Spleen (tissue), 11 donors: ENCODE measurements around the gene TCF7L1. TPM values are rescaled to one million over a fixed set of nuclear protein-coding genes. Genes with fewer than 3 reads are reported as not detected.

Source experiments
- DNase-seq: peaks from one replicate; pipeline ENCODE4 v3.0.0-alpha.2; 2020
- H3K27ac ChIP-seq, 8 donors: fragments of 200-600 bp; sonication (generic) in 7 of 8; 1 replicate in 4 of 8; 2 replicates in 4 of 8; pipeline versions ENCODE4 v1.5.0 to v1.8.0; 2016 to 2021; ENCODE audit warnings: inconsistent platforms in 4 of 8, mild to moderate bottlenecking in 4 of 8, moderate library complexity in 1 of 8
- H3K27me3 ChIP-seq, 7 donors: fragments of 200-600 bp; sonication (generic) in 6 of 7; replicated peaks in 1 of 7; 1 replicate in 4 of 7; 2 replicates in 3 of 7; pipeline versions ENCODE4 v1.5.0 to v1.8.0; 2016 to 2021; ENCODE audit warnings: inconsistent platforms in 3 of 7, mild to moderate bottlenecking in 1 of 7
- H3K36me3 ChIP-seq, 6 donors: fragments of 200-600 bp; sonication (generic) in 5 of 6; 1 replicate in 4 of 6; 2 replicates in 2 of 6; pipeline versions ENCODE4 v1.5.0 to v1.8.0; 2016 to 2021; ENCODE audit warnings: inconsistent platforms in 2 of 6
- H3K4me1 ChIP-seq, 6 donors: fragments of 200-600 bp; sonication (generic) in 5 of 6; 1 replicate in 3 of 6; 2 replicates in 3 of 6; pipeline versions ENCODE4 v1.5.0 to v1.8.0; 2016 to 2021; ENCODE audit warnings: inconsistent platforms in 3 of 6
- H3K4me3 ChIP-seq, 8 donors: fragments of 200-600 bp; sonication (generic) in 7 of 8; 1 replicate in 4 of 8; 2 replicates in 4 of 8; pipeline versions ENCODE4 v1.5.0 to v1.8.0; 2016 to 2021; ENCODE audit warnings: inconsistent platforms in 4 of 8, mild to moderate bottlenecking in 4 of 8, moderate library complexity in 2 of 8
- H3K9me3 ChIP-seq, 8 donors: fragments of 200-600 bp; sonication (generic) in 7 of 8; 1 replicate in 4 of 8; 2 replicates in 4 of 8; pipeline versions ENCODE4 v1.5.0 to v1.8.0; 2016 to 2021; ENCODE audit warnings: inconsistent platforms in 4 of 8
- POLR2A ChIP-seq, 3 donors: fragments of 450-650 bp; IDR thresholded peaks; one replicate each; pipeline ENCODE4 v1.5.1; 2017; ENCODE audit warnings: antibody characterized with exemption in 3 of 3, mild to moderate bottlenecking in 1 of 3
- POLR2AphosphoS5 ChIP-seq, 3 donors: sonication (generic); formaldehyde crosslinking; IDR thresholded peaks; one replicate each; pipeline ENCODE4 v1.5.1; 2017; ENCODE audit warnings: antibody characterized with exemption in 3 of 3
- WGBS, 5 donors: extraction: QIAGEN DNeasy Blood & Tissue Kit in 3 of 5; methylation state at CpG; one replicate each; pipeline versions ENCODE4 v1.1.5 to v1.1.7; 2013 to 2018; 5-methylcytosine and 5-hydroxymethylcytosine counted together
- intact Hi-C: fragments of 100-400 bp; cut with DNase I; formaldehyde crosslinking; loops from one replicate; pipeline ENCODE4 v1.15.0; 2023; ENCODE audit warnings: low total_unique reads
- polyA plus RNA-seq, 3 donors: library from polyadenylated mRNA; stranded (reverse); fragments of 200-250 nt; gene quantifications; one replicate each; pipeline ENCODE4 v1.2.1, GENCODE V29; 2013
- total RNA-seq, 7 donors: library from RNA; depleted of rRNA in 3 of 7; stranded (reverse); fragments of >200 nt in 3 of 7; fragmentation: NEBNext Ultra II Directional in 4 of 7; extraction: Animal tissue kit (Norgen Biotek cat#: 25700) in 4 of 7; gene quantifications; one replicate each; pipeline versions ENCODE4 v1.1.0 to v1.2.1, GENCODE V29; 2016 to 2021
- TF ChIP-seq, protein P1 (sequence below), 11 experiments: fragments of 200-600 bp in 7 of 11; fragments of 450-650 bp in 4 of 11; sonication (generic) in 4 of 11; IDR thresholded peaks in 8 of 11; conservative IDR thresholded peaks in 3 of 11; 1 replicate in 7 of 11; 2 replicates in 4 of 11; pipeline versions ENCODE4 v1.4.0 to v1.8.0; 2016 to 2021; ENCODE audit warnings: antibody characterized with exemption in 11 of 11, inconsistent platforms in 4 of 11, mild to moderate bottlenecking in 1 of 11
- donor health status: healthy with polysubstance abuse.
- donor health status: DM: no; HTN: no; CAD: no; lungs with moderate emphysema.
- donor health status: DM: no; HTN: no; CAD: no.
- donor health status: Bipolar disorder and iron deficiency.
- donor health status: healthy.
- donor health status: DM: no; HTN: no; CAD: no.
- donor health status: DM: yes; HTN: yes; CAD: no.

Gene TCF7L1
- total and polyA plus RNA-seq, 10 donors, result 2.0 to 15.8 (median 6.4) TPM

DNA sequence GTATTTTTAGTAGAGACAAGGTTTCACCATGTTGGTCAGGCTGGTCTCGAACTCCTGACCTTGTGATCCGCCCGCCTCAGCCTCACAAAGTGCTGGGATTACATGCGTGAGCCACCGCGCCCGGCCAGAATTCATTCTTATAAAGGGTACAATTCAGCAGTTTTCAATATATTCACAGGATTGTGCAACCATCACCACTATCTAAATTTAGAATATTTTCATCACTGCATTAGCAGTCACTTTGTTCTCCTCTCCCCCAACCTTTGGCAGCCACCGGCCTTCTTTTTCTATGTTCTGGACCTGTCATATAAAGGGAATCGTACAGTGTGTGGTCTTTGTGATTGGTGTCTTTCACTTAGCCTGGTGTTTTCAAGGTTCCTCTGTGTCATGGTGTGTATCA is 40.7 kb downstream of the TCF7L1 start:
- no peak overlapping the region for H3K27ac ChIP-seq
- DNase-seq, result no peak

GRCh38 chr2:85174943-85175342 is 41.8 kb downstream of the TCF7L1 start:
- intact Hi-C loops, result no loop called here
- Histone ChIP-seq H3K27me3 (no peaks in the 10 kb centered on the region), H3K4me1 (peaks cover 0 to 23% (median 6%) of the 10 kb centered on the region in 6 donors), H3K36me3 (no peaks in the 10 kb centered on the region), H3K27ac (peak overlapping the region in 2 of 8 donors; percentile 17 to 33), H3K9me3 (peaks cover 0 to 17% (median 9%) of the 10 kb centered on the region in 8 donors), H3K4me3 (no peak overlapping the region)
- DNase-seq, result no peak
- WGBS, 5 donors, result 85 to 90% (median 88%) methylated on average over 6 of the region's 6 CpGs
- TF ChIP-seq POLR2A (IDR thresholded peaks at IDR 0.05) (no peak), POLR2AphosphoS5 (IDR thresholded peaks at IDR 0.05) (no peak)
- TF ChIP-seq, protein P1, sequence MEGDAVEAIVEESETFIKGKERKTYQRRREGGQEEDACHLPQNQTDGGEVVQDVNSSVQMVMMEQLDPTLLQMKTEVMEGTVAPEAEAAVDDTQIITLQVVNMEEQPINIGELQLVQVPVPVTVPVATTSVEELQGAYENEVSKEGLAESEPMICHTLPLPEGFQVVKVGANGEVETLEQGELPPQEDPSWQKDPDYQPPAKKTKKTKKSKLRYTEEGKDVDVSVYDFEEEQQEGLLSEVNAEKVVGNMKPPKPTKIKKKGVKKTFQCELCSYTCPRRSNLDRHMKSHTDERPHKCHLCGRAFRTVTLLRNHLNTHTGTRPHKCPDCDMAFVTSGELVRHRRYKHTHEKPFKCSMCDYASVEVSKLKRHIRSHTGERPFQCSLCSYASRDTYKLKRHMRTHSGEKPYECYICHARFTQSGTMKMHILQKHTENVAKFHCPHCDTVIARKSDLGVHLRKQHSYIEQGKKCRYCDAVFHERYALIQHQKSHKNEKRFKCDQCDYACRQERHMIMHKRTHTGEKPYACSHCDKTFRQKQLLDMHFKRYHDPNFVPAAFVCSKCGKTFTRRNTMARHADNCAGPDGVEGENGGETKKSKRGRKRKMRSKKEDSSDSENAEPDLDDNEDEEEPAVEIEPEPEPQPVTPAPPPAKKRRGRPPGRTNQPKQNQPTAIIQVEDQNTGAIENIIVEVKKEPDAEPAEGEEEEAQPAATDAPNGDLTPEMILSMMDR (IDR thresholded peaks at IDR 0.05 in 8 of 11, conservative IDR thresholded peaks at IDR 0.05 in 3 of 11), result no peak

More for the DNA sequence above, 40.7 kb downstream of the TCF7L1 start:
- Histone ChIP-seq H3K36me3 (no peaks in the 10 kb centered on the region), H3K9me3 (peaks cover 0 to 17% (median 9%) of the 10 kb centered on the region in 8 donors), H3K27me3 (no peaks in the 10 kb centered on the region), H3K4me1 (peaks cover 0 to 12% (median 4%) of the 10 kb centered on the region in 6 donors), H3K4me3 (no peak overlapping the region)
- 85 to 92% (median 89%) methylated on average over 9 of the region's 9 CpGs for WGBS, 5 donors
- TF ChIP-seq, protein P1 (IDR thresholded peaks at IDR 0.05 in 8 of 11, conservative IDR thresholded peaks at IDR 0.05 in 3 of 11), result no peak
- TF ChIP-seq POLR2AphosphoS5 (IDR thresholded peaks at IDR 0.05) (no peak), POLR2A (IDR thresholded peaks at IDR 0.05) (no peak)
- intact Hi-C loops, result no loop called here

GRCh38 chr2:85175369-85176299 is 42.4 kb downstream of the TCF7L1 start:
- H3K36me3 ChIP-seq, result no peaks in the 10 kb centered on the region
- H3K27ac ChIP-seq, result peak overlapping the region in 2 of 8 donors; percentile 17 to 33
- intact Hi-C loops, result no loop called here
- peaks cover 0 to 14% (median 7%) of the 10 kb centered on the region in 8 donors for H3K9me3 ChIP-seq
- H3K4me3 ChIP-seq, result no peak overlapping the region
- peaks cover 0 to 30% (median 12%) of the 10 kb centered on the region in 6 donors for H3K4me1 ChIP-seq
- no peaks in the 10 kb centered on the region for H3K27me3 ChIP-seq
- TF ChIP-seq, protein P1 (IDR thresholded peaks at IDR 0.05 in 8 of 11, conservative IDR thresholded peaks at IDR 0.05 in 3 of 11), result no peak
- DNase-seq, result no peak
- WGBS, 5 donors, result 54 to 72% (median 66%) methylated on average over 13 of the region's 13 CpGs
